ENCODE results near the gene MRPL58.

DNA sequence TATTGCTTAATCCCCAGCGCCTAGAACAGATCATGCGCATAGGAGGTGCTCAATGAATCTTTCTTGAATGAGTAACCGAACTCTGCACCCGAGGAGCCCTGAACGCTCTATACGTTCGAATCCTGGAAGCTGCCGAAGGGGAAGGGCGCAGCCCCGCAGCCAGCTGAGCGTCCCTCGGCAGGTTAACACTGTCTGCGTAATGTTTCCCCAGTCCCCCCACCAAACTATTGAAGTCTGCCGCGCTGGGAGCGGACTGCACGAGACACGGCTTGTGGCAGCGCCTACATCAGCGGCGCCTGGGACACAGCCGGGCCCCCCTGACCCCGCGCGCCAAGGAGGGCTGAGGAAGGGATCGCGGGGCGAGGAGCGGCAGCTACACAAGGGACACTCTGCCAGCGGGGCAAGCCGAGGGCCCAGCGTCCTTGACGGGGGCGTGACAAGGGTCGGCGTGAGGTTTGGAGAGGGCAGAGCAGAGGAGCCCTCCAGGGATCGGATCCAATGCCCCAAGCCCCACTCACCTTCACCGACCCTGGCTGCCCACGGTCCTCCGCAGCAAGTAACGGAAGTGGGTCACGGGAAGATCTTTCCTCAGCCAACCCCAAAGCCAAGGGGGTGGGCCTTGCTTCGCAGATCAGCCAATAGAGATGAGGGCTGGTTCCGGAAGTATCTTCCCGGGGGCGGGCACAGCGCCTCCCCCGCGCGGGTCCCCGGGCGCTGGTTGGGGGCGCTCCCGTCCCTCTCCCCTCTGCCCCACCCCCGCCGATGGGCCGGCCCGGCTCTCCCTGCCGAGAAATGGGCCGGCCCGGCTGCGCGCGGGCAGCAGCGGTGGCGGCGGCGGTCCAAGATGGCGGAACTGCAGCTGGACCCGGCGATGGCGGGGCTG is 34.2 kb downstream of the MRPL58 start, which contains the start of the genes ATP5PD and KCTD2:
- TF ChIP-seq, protein P1, sequence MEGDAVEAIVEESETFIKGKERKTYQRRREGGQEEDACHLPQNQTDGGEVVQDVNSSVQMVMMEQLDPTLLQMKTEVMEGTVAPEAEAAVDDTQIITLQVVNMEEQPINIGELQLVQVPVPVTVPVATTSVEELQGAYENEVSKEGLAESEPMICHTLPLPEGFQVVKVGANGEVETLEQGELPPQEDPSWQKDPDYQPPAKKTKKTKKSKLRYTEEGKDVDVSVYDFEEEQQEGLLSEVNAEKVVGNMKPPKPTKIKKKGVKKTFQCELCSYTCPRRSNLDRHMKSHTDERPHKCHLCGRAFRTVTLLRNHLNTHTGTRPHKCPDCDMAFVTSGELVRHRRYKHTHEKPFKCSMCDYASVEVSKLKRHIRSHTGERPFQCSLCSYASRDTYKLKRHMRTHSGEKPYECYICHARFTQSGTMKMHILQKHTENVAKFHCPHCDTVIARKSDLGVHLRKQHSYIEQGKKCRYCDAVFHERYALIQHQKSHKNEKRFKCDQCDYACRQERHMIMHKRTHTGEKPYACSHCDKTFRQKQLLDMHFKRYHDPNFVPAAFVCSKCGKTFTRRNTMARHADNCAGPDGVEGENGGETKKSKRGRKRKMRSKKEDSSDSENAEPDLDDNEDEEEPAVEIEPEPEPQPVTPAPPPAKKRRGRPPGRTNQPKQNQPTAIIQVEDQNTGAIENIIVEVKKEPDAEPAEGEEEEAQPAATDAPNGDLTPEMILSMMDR (IDR thresholded peaks at IDR 0.05): peak in 1 of 6 experiments; percentile 8
- peak; percentile 79 to 94 for TF ChIP-seq POLR2A (IDR thresholded peaks at IDR 0.05)
